ENCODE data around the gene TPM1.

DNA sequence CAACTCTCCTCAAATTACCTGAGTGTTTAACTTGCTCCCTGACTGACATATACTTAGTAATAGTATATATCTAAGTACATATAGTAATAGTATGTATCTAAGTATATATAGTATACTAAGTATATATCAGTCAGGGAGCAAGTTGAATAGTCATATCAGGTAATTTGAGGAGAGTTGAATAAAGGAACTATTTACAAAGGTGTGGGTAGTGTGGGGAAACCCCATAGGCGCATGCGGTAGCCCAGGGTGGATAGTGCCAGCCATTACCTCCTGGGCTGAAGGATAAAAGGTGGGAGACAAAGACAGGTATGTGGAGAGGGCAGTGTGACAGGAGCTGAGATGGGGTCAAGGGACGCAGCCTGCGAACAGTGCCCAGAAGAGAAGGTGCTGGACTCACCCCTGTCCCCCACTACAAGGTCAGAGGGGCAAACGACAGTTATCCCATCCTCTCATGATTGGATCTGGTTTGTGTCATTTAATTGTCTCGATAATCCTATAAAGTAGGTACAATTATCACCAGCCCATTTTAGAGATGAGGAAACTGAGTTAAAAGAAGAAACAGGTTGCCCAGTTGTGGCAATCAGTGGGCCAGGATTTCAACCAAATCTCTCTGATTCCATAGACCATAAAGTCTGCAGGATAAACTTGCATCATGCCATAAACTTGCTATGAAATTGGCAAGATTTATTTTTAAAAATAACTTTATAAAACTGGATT, 34.1 kb upstream of the TPM1 start:
- no peak for TF ChIP-seq TCF7L2 (IDR thresholded peaks at IDR 0.05; ENCODE audit: low read depth, low read length)
- no peak for TF ChIP-seq POLR2AphosphoS5 (IDR thresholded peaks at IDR 0.05; ENCODE audit: low read depth, low read length)
- TF ChIP-seq CTCF (IDR thresholded peaks at IDR 0.05) = no peak
- TF ChIP-seq, protein P1, sequence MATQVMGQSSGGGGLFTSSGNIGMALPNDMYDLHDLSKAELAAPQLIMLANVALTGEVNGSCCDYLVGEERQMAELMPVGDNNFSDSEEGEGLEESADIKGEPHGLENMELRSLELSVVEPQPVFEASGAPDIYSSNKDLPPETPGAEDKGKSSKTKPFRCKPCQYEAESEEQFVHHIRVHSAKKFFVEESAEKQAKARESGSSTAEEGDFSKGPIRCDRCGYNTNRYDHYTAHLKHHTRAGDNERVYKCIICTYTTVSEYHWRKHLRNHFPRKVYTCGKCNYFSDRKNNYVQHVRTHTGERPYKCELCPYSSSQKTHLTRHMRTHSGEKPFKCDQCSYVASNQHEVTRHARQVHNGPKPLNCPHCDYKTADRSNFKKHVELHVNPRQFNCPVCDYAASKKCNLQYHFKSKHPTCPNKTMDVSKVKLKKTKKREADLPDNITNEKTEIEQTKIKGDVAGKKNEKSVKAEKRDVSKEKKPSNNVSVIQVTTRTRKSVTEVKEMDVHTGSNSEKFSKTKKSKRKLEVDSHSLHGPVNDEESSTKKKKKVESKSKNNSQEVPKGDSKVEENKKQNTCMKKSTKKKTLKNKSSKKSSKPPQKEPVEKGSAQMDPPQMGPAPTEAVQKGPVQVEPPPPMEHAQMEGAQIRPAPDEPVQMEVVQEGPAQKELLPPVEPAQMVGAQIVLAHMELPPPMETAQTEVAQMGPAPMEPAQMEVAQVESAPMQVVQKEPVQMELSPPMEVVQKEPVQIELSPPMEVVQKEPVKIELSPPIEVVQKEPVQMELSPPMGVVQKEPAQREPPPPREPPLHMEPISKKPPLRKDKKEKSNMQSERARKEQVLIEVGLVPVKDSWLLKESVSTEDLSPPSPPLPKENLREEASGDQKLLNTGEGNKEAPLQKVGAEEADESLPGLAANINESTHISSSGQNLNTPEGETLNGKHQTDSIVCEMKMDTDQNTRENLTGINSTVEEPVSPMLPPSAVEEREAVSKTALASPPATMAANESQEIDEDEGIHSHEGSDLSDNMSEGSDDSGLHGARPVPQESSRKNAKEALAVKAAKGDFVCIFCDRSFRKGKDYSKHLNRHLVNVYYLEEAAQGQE (IDR thresholded peaks at IDR 0.05; ENCODE audit: insufficient read depth in 1 of 2, low read depth in 2 of 2, low read length in 1 of 2) = no peak
- TF ChIP-seq SIN3A (IDR thresholded peaks at IDR 0.05; ENCODE audit: borderline replicate concordance, insufficient read depth, low read depth, low read length) = no peak

Measured in Panc1 (cell line).